ENCODE data around the gene ESR2. TPM values are rescaled to one million over a fixed set of nuclear protein-coding genes. Genes with fewer than 3 reads are reported as not detected.

Gene ESR2
- total and polyA plus RNA-seq, 2 donors (not counting 3 experiments of a cell fraction or from before 2014, with no cell fraction given), result 0.10 to 0.58 TPM

GRCh38 chr14:64059454-64060198 lies 234.5 kb downstream of the ESR2 start:
- intact Hi-C loops (cut with micrococcal nuclease), result loop anchor here (2.0 kb wide), 1 partner anchor 235 kb away; the partner anchor contains the start of gene ESR2

GRCh38 chr14:64053694-64054669 lies 240.2 kb downstream of the ESR2 start:
- BruUV-seq (replicated peaks), result no TSS peak
- no peak for DNase-seq (ENCODE audit: low read depth, low spot score)
- H3K27ac ChIP-seq (ENCODE audit: insufficient read depth, low read depth, low read length), result no peak overlapping the region
- H3K4me1 ChIP-seq (ENCODE audit: control insufficient read depth, extremely low read depth, insufficient read depth, low read length), result no peaks in the 10 kb centered on the region
- ChIA-PET POLR2A (no interaction called here), CTCF (interaction anchor here (0.5 to 1.4 kb wide), 4 partner anchors 9 to 249 kb away, joined by 3 to 7 read pairs (median 4); no protein-coding TSS in a partner anchor)
- peaks cover 2% of the 10 kb centered on the region in 2 experiments for H3K36me3 ChIP-seq (ENCODE audit: control insufficient read depth in 2 of 2, extremely low read depth in 1 of 2, insufficient read depth in 2 of 2, low read length in 2 of 2)
- H3K9ac ChIP-seq (replicated peaks; ENCODE audit: extremely low read depth, insufficient read depth, low read length), result no peak overlapping the region
- FAIRE-seq, result no peak
- H3K9me3 ChIP-seq (replicated peaks; ENCODE audit: control insufficient read depth, insufficient read depth, low read length), result no peaks in the 10 kb centered on the region
- intact Hi-C loops (cut with micrococcal nuclease) (no loop called here), dilution Hi-C loops (cut with MboI; ENCODE audit: extremely low pct_ligation_motif_present, low sequenced_read_pairs) (no loop called here)
- no peak overlapping the region for H3K4me2 ChIP-seq (ENCODE audit: insufficient read depth, low read length)
- no peaks in the 10 kb centered on the region for H3K27me3 ChIP-seq (ENCODE audit: control insufficient read depth in 2 of 2, insufficient read depth in 2 of 2, low read length in 2 of 2)
- H3K79me2 ChIP-seq (ENCODE audit: control insufficient read depth, insufficient read depth, low read length), result no peaks in the 10 kb centered on the region
- H4K20me1 ChIP-seq (replicated peaks; ENCODE audit: control insufficient read depth, extremely low read depth, insufficient read depth, low read length), result no peaks in the 10 kb centered on the region
- TF ChIP-seq MYC (IDR thresholded peaks at IDR 0.05; ENCODE audit: low read depth, low read length) (no peak), EZH2 (IDR thresholded peaks at IDR 0.05; ENCODE audit: borderline replicate concordance, low read depth, low read length, severe bottlenecking) (no peak), FOS (IDR thresholded peaks at IDR 0.05; ENCODE audit: borderline replicate concordance, insufficient read depth, low read length) (no peak), POLR2AphosphoS5 (IDR thresholded peaks at IDR 0.05; ENCODE audit: insufficient read depth, low read depth, low read length) (no peak), POLR2A (IDR thresholded peaks at IDR 0.05; ENCODE audit: low read depth, low read length) (no peak), CTCF (IDR thresholded peaks at IDR 0.05; ENCODE audit: extremely low read depth in 1 of 2, insufficient read depth in 1 of 2, low read depth in 1 of 2, low read length in 2 of 2) (no peak), GATA2 (IDR thresholded peaks at IDR 0.05; ENCODE audit: insufficient read depth, insufficient read length, low read depth, low read length) (no peak), MAX (IDR thresholded peaks at IDR 0.05; ENCODE audit: insufficient read depth, insufficient read length) (no peak), JUN (IDR thresholded peaks at IDR 0.05; ENCODE audit: borderline replicate concordance, insufficient read depth, insufficient read length, low read depth) (no peak)
- no peaks in the 10 kb centered on the region for H3K9me1 ChIP-seq (replicated peaks; ENCODE audit: control insufficient read depth, extremely low read depth, insufficient read depth, low read length)
- no peak overlapping the region for H2AFZ ChIP-seq (ENCODE audit: low read depth, low read length)
- H3K4me3 ChIP-seq (replicated peaks in 1 of 3; ENCODE audit: insufficient read depth in 1 of 3, low read depth in 1 of 3, low read length in 3 of 3), result no peak overlapping the region

More at GRCh38 chr14:64059454-64060198, 234.5 kb downstream of the ESR2 start:
- dilution Hi-C loops (cut with MboI; ENCODE audit: extremely low pct_ligation_motif_present, low sequenced_read_pairs), result no loop called here
- Histone ChIP-seq H3K27me3 (ENCODE audit: control insufficient read depth in 2 of 2, insufficient read depth in 2 of 2, low read length in 2 of 2) (no peaks in the 10 kb centered on the region), H3K9ac (replicated peaks; ENCODE audit: extremely low read depth, insufficient read depth, low read length) (no peak overlapping the region), H3K36me3 (ENCODE audit: control insufficient read depth in 2 of 2, extremely low read depth in 1 of 2, insufficient read depth in 2 of 2, low read length in 2 of 2) (no peaks in the 10 kb centered on the region), H3K4me3 (replicated peaks in 1 of 3; ENCODE audit: insufficient read depth in 1 of 3, low read depth in 1 of 3, low read length in 3 of 3) (no peak overlapping the region), H2AFZ (ENCODE audit: low read depth, low read length) (no peak overlapping the region), H3K4me2 (ENCODE audit: insufficient read depth, low read length) (no peak overlapping the region), H3K4me1 (ENCODE audit: control insufficient read depth, extremely low read depth, insufficient read depth, low read length) (no peaks in the 10 kb centered on the region), H4K20me1 (replicated peaks; ENCODE audit: control insufficient read depth, extremely low read depth, insufficient read depth, low read length) (no peaks in the 10 kb centered on the region), H3K27ac (ENCODE audit: insufficient read depth, low read depth, low read length) (no peak overlapping the region), H3K9me1 (replicated peaks; ENCODE audit: control insufficient read depth, extremely low read depth, insufficient read depth, low read length) (no peaks in the 10 kb centered on the region), H3K9me3 (replicated peaks; ENCODE audit: control insufficient read depth, insufficient read depth, low read length) (no peaks in the 10 kb centered on the region), H3K79me2 (ENCODE audit: control insufficient read depth, insufficient read depth, low read length) (no peaks in the 10 kb centered on the region)
- no peak for FAIRE-seq
- no peak for TF ChIP-seq POLR2A (IDR thresholded peaks at IDR 0.05; ENCODE audit: low read depth, low read length)
- TF ChIP-seq FOS (IDR thresholded peaks at IDR 0.05; ENCODE audit: borderline replicate concordance, insufficient read depth, low read length), result no peak
- no peak for TF ChIP-seq MAX (IDR thresholded peaks at IDR 0.05; ENCODE audit: insufficient read depth, insufficient read length)
- TF ChIP-seq GATA2 (IDR thresholded peaks at IDR 0.05; ENCODE audit: insufficient read depth, insufficient read length, low read depth, low read length), result no peak
- TF ChIP-seq JUN (IDR thresholded peaks at IDR 0.05; ENCODE audit: borderline replicate concordance, insufficient read depth, insufficient read length, low read depth), result no peak
- no TSS peak for BruUV-seq (replicated peaks)
- DNase-seq (ENCODE audit: low read depth, low spot score), result no peak
- POLR2A ChIA-PET, result no interaction called here
- CTCF ChIA-PET, result interaction anchor here (0.5 to 5.2 kb wide), 9 partner anchors 10 to 311 kb away, joined by 3 to 36 read pairs (median 4); partner anchors contain the start of gene ESR2
